Measurements from ENCODE around the gene SND1.

The SND1 gene

DNA sequence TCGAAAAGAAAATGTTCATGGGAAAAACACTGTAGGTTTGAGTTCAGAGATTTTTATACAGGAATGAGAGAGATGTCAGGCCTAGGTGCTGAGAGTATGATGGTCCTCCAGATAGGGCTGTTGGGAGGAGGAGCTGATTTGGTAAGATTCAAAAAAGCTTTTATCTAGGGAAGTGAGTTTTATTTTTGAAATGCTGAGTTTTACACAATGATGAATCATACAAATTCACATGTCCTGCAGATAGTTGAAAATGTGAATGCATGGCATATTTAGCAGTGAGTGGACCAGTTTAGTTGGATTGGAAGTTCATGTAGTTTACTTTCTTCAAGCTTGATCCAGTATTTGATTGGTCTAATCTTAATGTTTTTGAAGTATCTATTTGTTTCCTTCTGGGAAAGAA is 224.4 kb downstream of the SND1 start:
- DNase-seq: no peak

DNA sequence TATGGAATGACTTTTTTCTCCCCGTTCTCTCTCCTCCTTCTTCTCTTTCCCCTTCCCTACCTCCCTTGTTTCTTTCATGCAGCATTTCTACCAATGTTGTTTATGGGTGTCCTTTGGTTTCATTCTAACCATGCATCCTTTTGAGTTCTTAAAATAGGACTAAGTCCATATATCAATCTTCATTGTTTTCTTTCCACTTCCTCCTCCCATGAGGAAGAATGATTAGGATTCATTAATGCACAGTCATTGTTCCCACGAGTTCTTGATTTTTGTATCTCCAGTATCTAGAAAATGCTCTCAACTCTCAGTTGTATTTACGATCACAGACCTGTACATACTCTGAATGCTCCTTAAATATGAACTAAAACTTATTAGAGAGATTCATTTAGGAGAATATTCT is 226.0 kb downstream of the SND1 start:
- no peak for DNase-seq

DNA sequence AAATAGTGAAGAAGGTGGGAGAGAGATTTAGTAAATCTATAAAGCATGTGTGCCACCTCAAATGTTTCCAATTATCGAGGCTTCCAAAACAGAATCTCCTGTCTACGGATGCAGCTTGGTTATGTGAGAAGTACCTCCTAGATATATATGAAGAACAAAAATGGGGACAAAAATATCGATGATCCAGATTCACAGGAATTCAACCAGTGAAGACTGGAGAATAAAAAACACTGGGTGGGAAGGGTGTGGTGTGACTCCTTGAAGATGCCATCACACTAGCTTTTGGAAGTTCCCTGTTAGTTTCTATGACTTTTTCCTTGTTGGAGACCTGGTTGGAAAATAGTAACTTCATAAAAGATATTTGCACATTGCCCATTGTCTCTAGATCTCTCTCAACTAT is 226.8 kb downstream of the SND1 start:
- no peak for DNase-seq

DNA sequence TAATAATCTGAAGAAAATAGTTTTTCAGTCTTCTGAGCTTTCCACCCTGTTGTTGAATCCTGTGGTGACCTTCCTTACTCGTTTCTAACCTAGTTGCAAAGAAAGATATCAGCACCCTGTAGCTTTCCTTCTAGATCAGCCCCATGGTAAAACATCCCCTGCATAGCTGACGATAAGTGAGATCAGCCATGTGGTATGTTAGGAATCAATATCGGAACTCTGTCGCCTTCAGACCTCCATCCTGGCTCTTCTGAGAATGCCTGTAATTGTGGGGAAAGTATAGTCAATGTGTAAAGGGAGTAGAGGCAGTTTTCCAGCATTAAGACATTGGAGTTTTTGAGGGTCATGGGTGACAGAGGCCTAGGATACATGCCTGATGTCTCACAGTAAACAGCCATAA is 227.4 kb downstream of the SND1 start:
- no peak for DNase-seq

DNA sequence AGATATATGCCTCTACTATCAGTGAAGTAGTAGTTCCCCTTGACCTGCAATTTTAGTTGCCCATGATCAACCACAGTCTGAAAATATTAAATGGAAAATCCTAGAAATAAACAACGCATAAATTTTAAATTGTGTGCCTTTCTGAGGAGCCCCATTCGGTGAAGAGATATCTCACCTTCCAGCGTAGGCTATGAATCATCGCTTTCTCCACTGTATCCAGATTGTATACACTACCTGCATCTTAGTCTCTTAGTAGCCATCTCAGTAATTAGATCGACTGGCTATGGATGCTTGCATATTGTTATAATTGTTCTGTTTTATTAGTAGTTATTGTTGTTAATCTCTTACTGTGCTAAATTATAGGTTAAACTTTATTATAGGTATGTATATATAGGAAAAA is 227.9 kb downstream of the SND1 start:
- no peak for DNase-seq

DNA sequence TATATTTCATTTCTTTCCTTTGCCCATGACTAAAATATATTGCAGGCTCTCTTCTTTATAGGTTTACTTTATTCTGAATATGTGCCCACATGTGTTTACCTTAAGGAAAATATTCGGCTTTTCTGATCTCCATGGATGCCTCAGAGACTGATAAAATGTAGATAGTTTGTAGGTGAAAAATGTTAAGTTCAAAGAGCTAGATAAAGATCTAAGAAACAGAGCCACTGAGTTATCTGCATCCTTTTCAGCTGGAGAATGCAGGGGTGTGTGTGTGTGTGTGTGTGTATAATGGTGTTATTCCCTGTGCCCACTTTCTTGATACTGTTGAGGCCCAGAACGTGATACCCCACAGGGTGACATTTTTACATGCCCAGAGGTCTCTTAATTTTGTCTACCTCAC is 228.5 kb downstream of the SND1 start:
- DNase-seq: no peak

DNA sequence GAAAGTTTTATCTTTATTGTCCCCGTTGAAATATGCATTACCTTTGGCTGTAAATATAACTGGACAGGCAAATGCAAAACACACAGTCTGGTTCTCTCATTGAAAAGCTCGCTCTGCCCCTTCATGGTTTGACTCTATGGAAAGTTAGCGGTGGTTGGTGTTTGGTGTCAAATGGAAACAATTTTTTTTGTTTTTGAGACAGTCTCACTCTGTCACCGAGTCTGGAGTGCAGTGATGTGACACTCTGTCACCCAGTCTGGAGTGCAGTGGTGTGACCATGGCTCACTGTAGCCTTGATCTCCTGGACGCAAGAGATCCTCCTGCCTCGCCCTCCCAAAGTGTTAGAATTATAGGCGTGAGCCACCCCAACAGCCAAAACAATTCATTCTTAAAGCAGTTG is 229.6 kb downstream of the SND1 start:
- DNase-seq: no peak

DNA sequence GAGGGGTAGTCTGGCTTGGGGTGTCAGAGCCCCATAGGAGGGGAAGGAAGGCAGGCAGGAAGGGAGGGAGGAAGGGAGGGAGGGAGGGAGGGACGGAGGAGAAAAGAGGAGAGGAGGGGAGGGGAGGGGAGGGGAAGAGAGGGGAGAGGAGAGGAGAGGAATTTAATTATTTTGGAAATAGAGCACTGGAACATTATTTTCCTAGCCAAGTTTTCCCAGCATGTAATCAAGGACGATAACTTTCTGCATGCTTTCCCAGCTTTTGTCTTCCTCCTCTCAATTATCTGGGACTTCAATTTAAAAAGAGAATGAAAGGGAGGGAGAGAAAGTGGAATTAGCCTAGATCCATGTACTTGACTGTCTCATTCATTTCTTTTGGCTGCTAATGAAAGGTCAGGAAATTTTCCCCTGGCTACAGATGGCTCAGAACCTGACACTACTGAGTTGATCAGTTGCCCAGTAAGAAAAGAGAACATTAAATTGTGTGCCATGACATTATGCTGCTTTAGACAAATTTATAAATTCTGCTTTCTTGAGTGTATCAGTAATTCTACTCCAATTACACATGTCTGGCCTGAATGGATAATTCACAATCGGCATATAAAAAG is 230.4 kb downstream of the SND1 start:
- DNase-seq: no peak

DNA sequence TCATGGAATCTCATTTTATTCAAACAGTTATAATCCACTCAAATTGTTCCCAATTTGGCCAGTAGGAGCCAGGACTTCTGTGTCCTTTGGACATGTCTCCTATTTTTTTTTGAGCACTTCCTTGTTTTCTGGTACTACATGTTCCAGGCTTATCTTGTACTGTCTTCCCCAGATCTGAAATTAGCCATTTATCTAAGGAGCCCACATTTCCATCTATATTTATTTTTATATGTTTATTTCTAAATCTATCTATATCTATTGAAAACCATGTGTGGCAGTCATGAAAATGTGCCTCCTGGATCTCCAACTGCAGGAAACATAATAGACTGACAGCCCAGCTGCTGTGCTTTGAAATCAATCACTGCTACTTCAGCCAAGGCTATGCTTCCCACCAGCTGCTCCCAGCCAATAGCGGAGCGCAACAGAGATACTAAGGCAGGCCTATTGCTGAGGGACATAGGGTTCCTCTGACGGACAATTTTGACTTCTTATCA is 232.1 kb downstream of the SND1 start:
- peak; percentile 77 for DNase-seq

DNA sequence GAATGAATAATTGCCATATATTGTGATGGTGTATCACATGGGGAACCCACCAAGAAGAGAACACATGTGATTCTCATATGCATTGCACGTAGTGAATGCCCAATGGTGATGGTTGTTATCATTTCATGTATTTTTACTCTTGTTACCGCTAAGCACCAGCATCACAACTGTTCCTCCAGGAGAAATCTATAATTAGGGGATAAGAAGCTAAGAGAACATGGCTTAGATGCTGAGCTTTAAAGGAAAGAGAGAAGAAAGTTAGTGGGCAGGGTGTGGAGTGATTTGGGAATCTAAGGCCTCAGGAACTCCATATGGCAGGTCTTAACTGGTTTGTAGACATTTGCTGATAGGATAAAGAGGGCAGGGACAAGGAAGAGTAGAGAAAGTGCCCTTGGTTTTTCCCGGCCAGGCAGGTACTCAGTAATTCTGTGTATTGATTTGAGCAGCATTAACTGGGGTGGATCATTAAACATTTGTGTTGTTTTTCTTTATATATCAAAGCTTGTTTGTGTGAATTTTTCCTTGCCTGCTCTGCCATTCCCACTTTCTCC is 233.3 kb downstream of the SND1 start:
- peak; percentile 37 for DNase-seq

DNA sequence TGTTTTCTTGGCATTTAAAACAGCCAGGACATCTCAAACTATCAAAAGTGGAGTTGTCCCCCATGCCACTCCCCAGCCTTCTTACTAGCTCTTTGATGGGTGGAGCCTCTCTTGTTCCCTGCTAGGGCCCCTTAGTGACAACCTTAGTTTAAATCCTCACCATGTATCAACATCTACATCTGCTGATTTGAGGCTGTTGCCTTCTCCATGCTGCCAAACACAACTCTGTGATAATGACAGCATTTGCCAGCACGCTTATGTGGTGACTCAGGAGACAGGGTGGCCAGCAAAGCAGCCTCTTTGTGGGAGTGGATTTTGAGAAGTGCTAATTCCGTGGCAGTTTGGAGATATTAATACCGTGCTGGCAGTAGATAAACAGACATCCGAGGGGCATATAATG is 233.8 kb downstream of the SND1 start:
- DNase-seq: peak; percentile 88

DNA sequence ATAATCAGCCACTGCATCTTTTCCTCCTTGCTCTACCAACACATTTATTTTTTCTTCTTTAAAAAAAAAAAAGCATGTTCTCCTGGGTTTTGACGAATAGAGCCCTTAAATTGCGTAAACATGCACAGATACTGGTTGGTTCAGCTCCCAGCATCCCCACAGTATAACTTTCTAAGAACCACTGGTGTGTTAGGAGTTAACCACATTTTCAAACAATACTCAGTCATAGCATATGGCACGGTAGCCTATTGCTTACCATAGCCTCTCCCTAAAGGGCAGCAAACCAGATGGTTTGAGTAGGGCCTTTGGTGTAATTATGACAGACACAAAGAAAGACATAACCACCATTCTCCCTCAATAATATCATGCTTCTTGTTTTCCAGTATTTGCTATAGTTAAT is 234.3 kb downstream of the SND1 start:
- DNase-seq: peak; percentile 90

DNA sequence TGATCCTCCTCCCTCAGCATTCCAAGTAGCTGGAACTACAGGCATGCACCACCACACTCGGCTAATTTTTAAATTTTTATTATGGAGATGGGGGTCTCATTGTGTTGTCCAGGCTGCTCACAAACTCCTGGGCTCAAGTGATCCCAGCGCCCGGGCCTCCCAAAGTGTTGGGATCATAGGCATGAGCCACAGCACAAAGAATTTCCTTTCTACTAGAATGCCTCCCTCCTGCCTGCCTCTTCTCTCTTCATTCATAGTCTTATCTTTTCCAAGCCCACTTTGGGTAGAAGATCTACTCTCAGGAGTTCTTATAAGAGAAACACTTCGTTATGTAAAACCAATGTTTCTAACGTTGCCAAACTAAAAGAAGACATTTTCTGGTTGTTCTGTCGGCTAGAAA is 235.1 kb downstream of the SND1 start:
- DNase-seq: no peak

DNA sequence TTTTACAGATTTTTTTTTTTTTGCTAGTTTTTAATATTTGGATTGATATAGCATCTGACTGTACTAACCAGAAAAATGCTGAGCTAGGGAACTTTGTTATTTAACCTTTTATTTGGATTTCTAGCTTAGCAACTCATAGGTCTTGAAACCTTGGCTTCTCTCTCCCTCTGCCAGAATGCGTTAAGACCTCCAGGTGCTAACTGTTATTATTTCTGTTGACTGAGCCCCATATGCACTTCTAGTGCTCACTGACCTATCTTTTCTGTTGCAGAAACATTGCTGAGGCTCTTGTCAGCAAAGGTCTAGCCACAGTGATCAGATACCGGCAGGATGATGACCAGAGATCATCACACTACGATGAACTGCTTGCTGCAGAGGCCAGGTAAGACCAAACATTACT is 235.6 kb downstream of the SND1 start:
- peak; percentile 47 for DNase-seq

DNA sequence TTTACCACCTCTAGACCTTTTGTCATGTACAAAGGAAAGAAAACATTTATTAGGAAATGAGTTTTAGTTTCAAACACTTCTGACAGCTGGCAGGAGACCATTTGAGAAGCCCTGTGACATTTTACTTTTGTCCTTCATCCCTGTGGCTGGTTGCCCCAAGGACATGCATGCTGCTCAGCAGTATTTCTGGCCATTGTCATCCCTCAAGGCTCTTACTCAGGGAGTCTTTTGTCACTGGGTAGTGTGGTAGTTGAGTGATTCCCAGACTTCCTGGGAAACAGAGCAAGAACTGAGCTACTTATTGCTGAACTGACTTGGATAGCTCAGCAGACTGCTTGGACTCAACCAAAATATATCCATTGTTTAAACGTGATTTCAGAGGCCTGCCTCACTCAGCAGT is 236.4 kb downstream of the SND1 start:
- DNase-seq: no peak

DNA sequence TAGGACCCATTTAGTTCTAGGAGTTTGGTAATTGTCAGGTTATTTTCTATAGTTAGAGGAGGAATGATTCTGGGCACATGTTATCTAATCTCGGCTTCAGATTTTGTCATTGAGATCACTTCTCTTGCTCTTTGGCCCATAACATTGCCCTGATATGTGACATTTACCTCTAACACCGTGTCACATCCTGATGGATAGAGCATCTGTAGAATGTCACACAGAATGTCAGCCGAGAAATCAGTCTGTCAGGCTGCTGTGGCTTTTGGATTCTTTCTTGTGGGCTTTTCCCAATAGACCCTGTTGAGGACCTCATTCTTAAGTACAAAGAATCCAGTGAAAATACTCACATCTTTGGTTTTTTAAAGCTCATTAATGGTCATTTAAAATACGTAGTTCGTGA is 236.8 kb downstream of the SND1 start:
- no peak for DNase-seq

DNA sequence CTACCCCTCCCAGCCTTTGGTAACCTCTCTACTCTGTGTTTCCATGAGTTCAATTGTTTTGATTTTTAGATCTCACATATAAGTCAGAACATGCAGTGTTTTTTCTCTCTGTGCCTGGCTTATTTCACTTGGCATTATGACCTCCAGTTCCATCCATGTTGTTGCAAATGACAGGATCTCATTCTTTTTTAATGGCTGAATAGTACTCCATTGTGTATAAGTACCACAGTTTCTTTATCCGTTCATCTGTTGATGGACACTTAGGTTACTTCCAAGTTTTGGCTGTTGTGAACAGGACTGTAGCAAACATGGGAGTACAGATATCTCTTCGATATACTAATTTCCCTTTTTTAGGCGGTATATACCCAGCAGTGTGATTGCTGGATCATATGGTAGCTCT is 237.7 kb downstream of the SND1 start:
- no peak for DNase-seq

DNA sequence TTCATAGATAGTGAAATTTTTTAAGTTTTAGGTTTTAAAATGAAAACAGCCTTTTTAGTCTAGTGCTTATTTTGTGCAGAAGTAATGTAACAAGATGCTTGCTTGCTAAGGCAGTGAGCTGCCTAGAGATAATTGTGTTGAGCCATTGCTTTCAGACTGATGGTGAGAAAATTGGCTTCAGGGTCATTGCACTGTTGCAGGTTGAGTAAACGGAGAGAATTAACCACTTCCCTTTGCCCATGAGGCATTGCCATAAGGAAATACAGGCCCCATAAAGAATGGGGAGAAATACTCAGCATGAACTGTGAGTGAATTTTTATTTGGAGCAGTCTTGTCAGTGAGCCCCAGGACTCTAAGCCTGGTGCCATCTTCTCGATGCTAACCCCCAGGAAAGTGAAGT is 238.7 kb downstream of the SND1 start:
- DNase-seq: no peak

DNA sequence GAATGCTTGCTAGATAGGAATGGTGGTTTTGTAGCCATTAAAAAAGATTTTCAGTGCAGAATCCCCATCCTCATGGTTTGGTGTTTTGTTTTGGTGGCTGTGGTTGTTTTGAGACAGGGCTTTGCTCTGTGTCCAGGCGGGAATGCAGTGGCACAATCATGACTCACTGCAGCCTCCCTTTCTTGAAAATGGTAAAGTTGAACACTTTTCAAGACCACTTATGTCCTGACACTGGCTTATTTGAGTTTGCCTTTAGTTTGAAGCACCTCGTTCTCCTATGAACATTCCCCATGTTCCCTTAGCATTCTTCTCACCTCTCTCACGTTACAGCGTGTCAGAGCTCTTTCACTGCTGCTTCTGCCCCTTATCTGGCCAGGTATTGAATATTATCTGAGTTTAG is 239.2 kb downstream of the SND1 start:
- DNase-seq: no peak

DNA sequence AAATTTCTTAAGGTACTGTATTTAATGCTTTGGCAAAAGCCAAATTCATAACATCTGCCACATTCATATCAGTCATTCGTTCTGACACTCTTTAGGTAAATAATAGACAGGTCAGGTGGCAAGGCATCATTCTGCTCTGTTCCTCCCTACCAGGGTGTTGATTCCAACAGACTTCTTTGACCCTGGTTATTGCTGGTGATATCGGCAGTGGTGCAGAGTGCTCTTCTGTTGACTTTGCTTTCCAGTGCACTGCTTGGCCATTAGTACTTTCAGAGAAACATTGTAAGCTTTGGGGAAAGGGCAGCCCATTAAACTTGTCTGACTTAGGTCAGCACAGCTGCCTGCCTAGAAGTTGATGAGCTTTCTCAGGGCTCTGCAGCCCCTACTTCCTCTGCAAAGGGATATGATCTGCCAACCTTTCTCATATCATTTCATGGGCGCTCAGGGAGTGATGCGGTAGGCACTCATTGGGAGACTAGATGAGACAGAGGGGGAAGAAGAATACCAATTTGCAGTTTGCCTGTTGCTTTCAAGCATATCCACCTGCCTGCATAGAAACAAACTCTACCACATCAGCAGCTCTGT is 240.0 kb downstream of the SND1 start:
- peak; percentile 17 for DNase-seq

DNA sequence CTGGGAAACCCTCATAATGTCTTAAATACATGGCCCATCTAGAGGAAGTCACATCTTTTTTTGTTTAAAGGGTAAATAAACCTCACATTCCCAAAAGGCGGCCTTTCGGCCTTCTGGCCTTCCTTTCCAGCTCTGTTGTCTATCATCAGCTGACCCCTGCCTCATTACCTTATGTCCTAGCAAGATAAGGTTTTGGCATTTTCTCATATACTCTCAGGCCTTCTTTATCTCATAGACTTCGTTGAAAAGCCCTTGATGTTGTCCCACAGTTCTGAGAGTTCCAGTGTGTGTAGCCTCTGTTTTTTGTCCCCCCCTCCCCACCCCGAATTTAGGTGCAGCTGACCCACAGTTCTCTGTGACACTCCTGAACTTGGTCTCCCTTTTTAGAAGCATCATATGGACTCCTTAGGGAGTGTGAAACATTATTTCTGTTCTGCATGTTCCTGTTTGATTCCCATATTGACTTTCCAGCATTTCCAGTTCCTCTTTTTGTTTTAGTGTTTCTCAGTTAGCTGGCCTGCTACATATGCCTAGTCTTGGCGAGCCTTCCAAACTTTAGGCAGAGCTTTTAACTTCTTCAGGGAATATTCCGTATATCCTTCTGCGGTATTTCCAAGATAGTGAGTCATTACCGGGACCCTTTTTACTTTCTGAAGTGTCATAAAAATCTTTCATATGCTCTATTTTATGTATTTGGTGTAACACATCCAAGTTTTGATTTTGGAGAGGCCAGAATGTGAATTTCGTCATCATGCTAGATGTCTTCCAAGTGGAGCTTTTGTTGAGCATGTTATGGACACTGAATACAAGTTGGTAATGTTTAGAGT is 240.7 kb downstream of the SND1 start:
- DNase-seq: no peak

DNA sequence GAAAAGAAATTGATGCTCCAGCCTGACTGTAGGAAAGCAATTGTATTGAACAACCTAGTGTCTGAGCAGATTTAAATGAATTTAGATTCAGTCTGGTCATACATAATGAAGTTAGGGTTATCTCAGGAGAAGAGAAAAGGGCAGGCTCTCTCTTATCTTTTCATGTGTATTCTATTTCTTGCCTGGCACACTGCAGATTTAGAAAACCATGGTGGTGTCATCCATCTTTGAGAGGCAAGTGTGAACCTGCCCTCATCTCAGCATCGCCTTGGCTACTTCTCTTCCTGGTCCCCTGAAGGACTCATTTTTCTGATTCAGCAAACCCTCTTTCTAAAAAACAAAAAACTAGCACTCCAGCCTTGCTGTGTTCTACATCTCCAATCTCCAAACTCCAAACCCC is 241.6 kb downstream of the SND1 start:
- DNase-seq: no peak

DNA sequence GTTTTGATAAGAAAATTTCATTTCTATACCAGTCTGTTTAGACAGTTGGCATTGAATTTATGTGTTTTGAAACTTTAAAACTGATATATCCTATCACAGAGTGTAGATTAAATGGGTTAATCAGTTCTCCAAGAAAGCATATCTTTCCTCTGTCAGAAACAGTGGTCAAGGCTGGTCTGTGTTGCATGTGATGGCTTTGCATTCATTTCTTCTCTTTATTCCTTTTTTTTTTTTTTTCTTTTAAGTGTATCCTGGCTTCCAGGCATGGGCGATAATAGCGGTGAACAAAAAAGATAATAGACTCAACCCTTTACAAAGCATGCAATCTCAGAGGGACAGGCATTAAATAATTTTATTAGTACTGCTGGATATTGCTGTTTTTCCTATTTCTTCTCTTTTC is 242.6 kb downstream of the SND1 start:
- DNase-seq: no peak

DNA sequence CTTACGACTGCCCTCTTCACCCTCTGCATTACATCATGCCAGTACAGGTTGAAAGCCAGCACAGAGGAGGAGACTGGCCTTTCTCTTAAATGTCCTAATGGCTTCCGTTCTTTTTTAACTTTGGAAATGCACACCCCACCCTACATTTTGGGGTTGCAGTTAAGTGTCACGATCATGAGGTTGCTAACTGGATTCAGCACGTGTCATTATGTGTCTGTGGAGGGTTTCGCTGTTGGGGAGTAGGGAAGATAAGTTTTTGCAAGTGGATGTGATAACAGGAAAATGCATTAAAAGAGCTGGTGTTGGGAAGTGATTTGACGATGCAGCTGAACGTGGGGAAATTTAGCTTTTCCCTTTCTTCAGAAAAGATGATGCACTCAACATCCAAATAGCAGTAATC is 243.4 kb downstream of the SND1 start:
- no peak for DNase-seq
